Measurements from ENCODE around the gene GP1BB. TPM values are rescaled to one million over a fixed set of nuclear protein-coding genes. Genes with fewer than 3 reads are reported as not detected.
"Not testable (repeated sequence)": the region's sequence is repeated elsewhere in the genome, so short reads cannot be mapped to it uniquely, and the experiment has no call there.

GP1BB gene
- polyA plus RNA-seq, 1 donor from 2014 or later, result 2.0 TPM

- Mint-ChIP-seq H3K36me3 (no peaks in the 10 kb centered on the region), H3K9me3 (no peaks in the 10 kb centered on the region), H3K27me3 (peaks cover 3% of the 10 kb centered on the region), H3K27ac (no peak overlapping the region), H3K4me3 (no peak overlapping the region), H3K4me1 (no peaks in the 10 kb centered on the region)
These were observed 34.7 kb upstream of the GP1BB start for GRCh38 chr22:19688301-19689290.

DNA sequence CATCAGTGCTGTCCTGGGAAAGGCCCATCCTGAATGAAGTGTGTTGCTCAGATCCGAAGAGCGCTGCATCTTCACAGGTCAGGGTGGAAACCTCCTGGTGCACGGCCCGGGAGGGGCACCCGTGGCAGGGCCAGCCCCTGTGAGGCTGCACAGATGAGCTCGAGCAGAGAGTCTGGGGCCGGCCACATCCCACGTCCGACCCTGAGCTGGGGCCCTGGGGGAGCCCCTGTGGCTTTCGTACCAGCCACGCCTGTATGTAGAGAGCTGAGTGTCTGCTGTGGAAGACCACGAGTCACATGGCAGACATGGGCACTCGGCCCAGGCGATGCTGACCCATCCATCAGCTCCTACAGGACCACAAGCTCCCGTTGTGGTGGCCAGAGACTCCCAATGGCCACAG lies 33.9 kb upstream of the GP1BB start:
- Mint-ChIP-seq H3K4me3 (no peak overlapping the region), H3K27ac (no peak overlapping the region), H3K9me3 (no peaks in the 10 kb centered on the region), H3K36me3 (no peaks in the 10 kb centered on the region), H3K4me1 (no peaks in the 10 kb centered on the region), H3K27me3 (peaks cover 3% of the 10 kb centered on the region)

GRCh38 chr22:19691007-19691720 lies 32.2 kb upstream of the GP1BB start:
- Mint-ChIP-seq H3K9me3 (no peaks in the 10 kb centered on the region), H3K27ac (no peak overlapping the region), H3K36me3 (no peaks in the 10 kb centered on the region), H3K4me1 (no peaks in the 10 kb centered on the region), H3K4me3 (no peak overlapping the region), H3K27me3 (no peaks in the 10 kb centered on the region)

- H3K4me1 Mint-ChIP-seq, result no peaks in the 10 kb centered on the region
These were observed 31.5 kb upstream of the GP1BB start for GRCh38 chr22:19691721-19692341.

GRCh38 chr22:19693581-19693980 lies 29.8 kb upstream of the GP1BB start:
- Mint-ChIP-seq H3K4me3 (no peak overlapping the region), H3K27me3 (peaks cover 2% of the 10 kb centered on the region), H3K36me3 (no peaks in the 10 kb centered on the region), H3K27ac (no peak overlapping the region), H3K4me1 (no peaks in the 10 kb centered on the region), H3K9me3 (no peaks in the 10 kb centered on the region)

More at GRCh38 chr22:19691721-19692341, 31.5 kb upstream of the GP1BB start:
- no peak overlapping the region for H3K4me3 Mint-ChIP-seq
- H3K9me3 Mint-ChIP-seq, result no peaks in the 10 kb centered on the region
- no peaks in the 10 kb centered on the region for H3K36me3 Mint-ChIP-seq
- H3K27ac Mint-ChIP-seq, result no peak overlapping the region
- H3K27me3 Mint-ChIP-seq, result peaks cover 2% of the 10 kb centered on the region

GRCh38 chr22:19693981-19694670 lies 29.2 kb upstream of the GP1BB start:
- H3K4me1 Mint-ChIP-seq, result no peaks in the 10 kb centered on the region
- H3K27me3 Mint-ChIP-seq, result peaks cover 2% of the 10 kb centered on the region
- H3K27ac Mint-ChIP-seq, result no peak overlapping the region
- H3K4me3 Mint-ChIP-seq, result no peak overlapping the region
- H3K36me3 Mint-ChIP-seq, result no peaks in the 10 kb centered on the region
- H3K9me3 Mint-ChIP-seq, result no peaks in the 10 kb centered on the region

DNA sequence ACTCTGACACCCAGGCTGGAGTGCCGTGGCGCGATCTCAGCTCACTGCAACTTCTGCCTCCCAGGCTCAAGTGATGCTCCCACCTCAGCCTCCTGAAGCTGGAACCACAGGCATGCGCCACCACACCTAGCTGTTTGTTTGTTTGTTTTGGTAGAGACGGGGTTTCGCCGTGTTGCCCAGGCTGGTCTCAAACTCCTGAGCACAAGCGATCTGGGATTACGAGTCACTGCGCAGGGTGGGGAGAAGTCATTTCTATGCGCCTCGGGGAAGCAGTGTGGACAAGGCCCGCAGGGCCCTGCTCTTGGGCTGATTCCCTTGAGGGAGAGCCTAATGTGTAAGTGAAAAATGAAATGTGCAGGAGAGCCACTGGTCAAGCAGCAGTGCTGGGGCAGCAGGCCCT lies 28.6 kb upstream of the GP1BB start:
- Mint-ChIP-seq H3K36me3 (no peaks in the 10 kb centered on the region), H3K9me3 (no peaks in the 10 kb centered on the region), H3K4me1 (no peaks in the 10 kb centered on the region), H3K27me3 (peaks cover 2% of the 10 kb centered on the region), H3K27ac (no peak overlapping the region), H3K4me3 (no peak overlapping the region)

DNA sequence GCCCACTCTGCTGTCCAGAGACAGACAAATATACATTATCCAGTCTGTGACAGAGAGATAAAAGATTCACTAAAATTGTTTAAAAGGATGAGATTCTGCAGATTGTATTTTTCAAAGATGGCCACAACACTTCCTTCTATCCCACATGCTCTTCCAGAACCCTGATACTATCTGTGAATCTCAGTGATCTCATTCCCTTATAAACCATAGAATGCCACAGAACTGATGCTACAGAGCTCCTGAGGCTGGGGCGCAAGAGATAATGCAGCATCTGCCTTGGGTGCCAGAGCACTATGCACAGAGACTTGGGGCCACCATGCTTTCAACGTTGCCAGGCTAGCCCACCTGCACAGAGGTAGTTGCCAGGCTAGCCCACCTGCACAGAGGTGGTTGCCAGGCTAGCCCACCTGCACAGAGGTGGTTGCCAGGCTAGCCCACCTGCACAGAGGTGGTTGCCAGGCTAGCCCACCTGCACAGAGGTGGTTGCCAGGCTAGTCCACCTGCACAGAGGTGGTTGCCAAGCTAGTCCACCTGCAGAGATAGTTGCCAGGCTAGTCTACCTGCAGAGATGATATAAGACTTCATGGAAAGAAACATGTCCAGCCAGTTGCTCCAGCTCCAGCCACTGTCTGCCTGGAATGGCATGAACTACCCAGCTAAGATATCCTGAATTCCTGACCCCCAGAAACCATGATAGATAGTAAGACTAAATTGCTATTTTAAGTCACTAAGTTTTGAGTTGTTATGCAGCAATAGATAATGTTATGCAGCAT lies 26.6 kb upstream of the GP1BB start:
- Mint-ChIP-seq H3K36me3 (no peaks in the 10 kb centered on the region), H3K27me3 (peaks cover 5% of the 10 kb centered on the region), H3K27ac (no peak overlapping the region), H3K4me1 (no peaks in the 10 kb centered on the region), H3K4me3 (no peak overlapping the region), H3K9me3 (no peaks in the 10 kb centered on the region)

- not testable (repeated sequence) for H3K36me3 Mint-ChIP-seq, H3K27ac Mint-ChIP-seq, H3K4me1 Mint-ChIP-seq, H3K9me3 Mint-ChIP-seq, H3K4me3 Mint-ChIP-seq
- peaks cover 11% of the 10 kb centered on the region for H3K27me3 Mint-ChIP-seq
These were observed 25.5 kb upstream of the GP1BB start for GRCh38 chr22:19697871-19698270.

DNA sequence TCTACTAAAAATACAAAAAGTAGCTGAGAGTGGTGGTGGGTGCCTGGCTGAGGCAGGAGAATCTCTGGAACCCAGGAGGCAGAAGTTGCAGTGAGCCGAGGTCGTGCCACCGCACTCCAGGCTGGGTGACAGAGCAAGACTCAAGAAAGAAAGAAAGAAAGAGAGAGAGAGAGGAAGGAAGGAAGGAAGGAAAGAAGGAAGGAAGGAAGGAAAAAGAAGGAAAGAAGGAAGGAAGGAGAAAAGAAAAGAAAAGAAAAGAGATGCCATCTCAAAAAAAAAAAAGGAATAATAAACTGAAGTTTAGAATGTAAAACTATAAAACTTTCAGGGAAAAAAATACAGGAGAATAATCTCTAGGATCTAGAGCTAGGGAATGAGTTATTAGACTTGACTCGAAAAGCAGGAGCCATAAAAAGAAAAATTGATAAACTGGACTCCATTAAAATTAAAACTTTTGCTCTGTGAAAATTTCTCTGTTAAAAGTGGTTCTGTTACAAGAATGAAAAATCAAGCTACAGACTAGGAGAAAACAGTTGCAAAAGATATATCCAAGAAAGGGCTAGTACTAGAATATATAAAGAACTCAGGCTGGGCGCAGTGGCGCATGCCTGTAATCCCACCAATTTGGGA lies 22.4 kb upstream of the GP1BB start:
- Mint-ChIP-seq H3K27ac (peak overlapping the region in 1 of 3 donors; percentile 43), H3K4me1 (no peaks in the 10 kb centered on the region), H3K4me3 (no peak overlapping the region), H3K27me3 (peaks cover 15% of the 10 kb centered on the region), H3K9me3 (no peaks in the 10 kb centered on the region), H3K36me3 (no peaks in the 10 kb centered on the region)

GRCh38 chr22:19701420-19702145 lies 21.8 kb upstream of the GP1BB start:
- H3K27ac Mint-ChIP-seq, result peak overlapping the region in 1 of 3 donors; percentile 43
- H3K27me3 Mint-ChIP-seq, result peaks cover 13% of the 10 kb centered on the region
- H3K4me3 Mint-ChIP-seq, result no peak overlapping the region
- no peaks in the 10 kb centered on the region for H3K9me3 Mint-ChIP-seq
- H3K36me3 Mint-ChIP-seq, result no peaks in the 10 kb centered on the region
- no peaks in the 10 kb centered on the region for H3K4me1 Mint-ChIP-seq

GRCh38 chr22:19703869-19704268 lies 19.5 kb upstream of the GP1BB start:
- Mint-ChIP-seq H3K36me3 (no peaks in the 10 kb centered on the region), H3K27me3 (peaks cover 14% of the 10 kb centered on the region), H3K9me3 (no peaks in the 10 kb centered on the region), H3K27ac (no peak overlapping the region), H3K4me1 (no peaks in the 10 kb centered on the region), H3K4me3 (no peak overlapping the region)

DNA sequence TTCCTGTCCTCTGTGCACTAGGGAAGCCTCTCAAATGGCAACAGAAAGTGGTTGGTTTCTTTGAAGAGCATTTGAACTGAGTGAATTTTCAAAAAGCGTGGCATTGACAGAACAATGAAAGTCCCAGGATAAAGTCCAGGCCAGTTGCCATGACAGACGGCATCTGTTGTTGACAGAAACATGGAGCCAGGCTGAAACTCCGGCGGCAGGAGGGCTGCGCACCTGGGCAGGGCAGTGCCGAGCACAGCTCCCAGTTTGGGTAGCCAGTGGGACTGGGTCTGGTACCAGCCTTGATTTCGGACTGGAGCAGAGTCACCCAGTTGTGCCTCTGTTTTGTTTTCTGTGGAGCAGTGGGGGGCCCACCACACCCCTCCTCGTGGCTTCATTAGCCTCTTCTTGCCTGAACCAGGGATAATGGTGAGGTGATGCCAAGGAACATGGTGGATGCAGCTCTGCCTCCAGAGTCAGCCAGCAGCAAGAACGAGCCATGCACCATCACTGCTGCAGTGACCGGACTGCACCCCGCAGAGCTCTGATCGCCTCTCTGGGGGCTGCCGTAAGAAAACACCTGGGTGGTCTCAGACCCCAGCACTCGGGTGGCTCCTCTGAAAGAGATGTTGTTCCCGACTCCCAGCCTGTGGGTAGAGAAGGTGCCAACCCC lies 18.9 kb upstream of the GP1BB start:
- Mint-ChIP-seq H3K4me3 (peak overlapping the region in 1 of 4 donors; percentile 5), H3K4me1 (no peaks in the 10 kb centered on the region), H3K9me3 (no peaks in the 10 kb centered on the region), H3K27ac (no peak overlapping the region), H3K27me3 (peaks cover 17% of the 10 kb centered on the region), H3K36me3 (no peaks in the 10 kb centered on the region)

All from IgD-negative memory B cell (primary cell).